BE2C (cell line): ENCODE results near the gene CDH13.

Experiments used
- DNase-seq: peaks from one replicate; pipeline ENCODE4 v3.0.0-alpha.2; 2020
- H3K27me3 ChIP-seq: fragments of 250-450 bp; sonication (Bioruptor Pico); 2 replicates; pipeline ENCODE4 v1.5.1; 2020; ENCODE audit warnings: mild to moderate bottlenecking
- H3K36me3 ChIP-seq: fragments of 250-450 bp; sonication (Bioruptor Pico); 2 replicates; pipeline ENCODE4 v1.5.1; 2020; ENCODE audit warnings: mild to moderate bottlenecking
- H3K4me1 ChIP-seq: fragments of 250-450 bp; sonication (Bioruptor Pico); 2 replicates; pipeline ENCODE4 v1.5.1; 2020
- H3K4me3 ChIP-seq: 2 replicates; pipeline ENCODE4 v1.5.1; 2011; ENCODE audit warnings: low read depth, low read length
- H3K9me3 ChIP-seq: fragments of 250-450 bp; sonication (Bioruptor Pico); 2 replicates; pipeline ENCODE4 v1.5.1; 2020
- TF ChIP-seq, protein P1 (sequence below): IDR thresholded peaks from 2 replicates; pipeline ENCODE4 v1.5.1; 2012; ENCODE audit warnings: mild to moderate bottlenecking, low read depth, low read length

Gene CDH13

DNA sequence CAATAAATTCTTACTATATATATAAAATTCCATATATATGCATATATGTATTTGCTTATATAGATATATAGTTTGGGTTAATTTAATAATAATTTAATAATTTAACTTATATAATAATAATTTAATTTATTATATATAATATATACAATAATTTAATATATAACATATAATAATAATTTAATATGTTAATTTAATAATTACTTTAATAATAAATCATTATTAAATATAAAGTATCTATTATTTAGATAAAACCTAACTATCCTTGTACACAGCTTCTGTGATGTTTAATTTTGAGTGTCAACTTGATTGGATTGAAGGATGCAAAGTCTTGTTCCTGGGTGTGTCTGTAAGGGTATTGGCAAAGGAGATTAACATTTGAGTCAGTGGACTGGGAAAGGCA, 40.6 kb upstream of the CDH13 start:
- H3K27me3 ChIP-seq = no peaks in the 10 kb centered on the region
- TF ChIP-seq, protein P1, sequence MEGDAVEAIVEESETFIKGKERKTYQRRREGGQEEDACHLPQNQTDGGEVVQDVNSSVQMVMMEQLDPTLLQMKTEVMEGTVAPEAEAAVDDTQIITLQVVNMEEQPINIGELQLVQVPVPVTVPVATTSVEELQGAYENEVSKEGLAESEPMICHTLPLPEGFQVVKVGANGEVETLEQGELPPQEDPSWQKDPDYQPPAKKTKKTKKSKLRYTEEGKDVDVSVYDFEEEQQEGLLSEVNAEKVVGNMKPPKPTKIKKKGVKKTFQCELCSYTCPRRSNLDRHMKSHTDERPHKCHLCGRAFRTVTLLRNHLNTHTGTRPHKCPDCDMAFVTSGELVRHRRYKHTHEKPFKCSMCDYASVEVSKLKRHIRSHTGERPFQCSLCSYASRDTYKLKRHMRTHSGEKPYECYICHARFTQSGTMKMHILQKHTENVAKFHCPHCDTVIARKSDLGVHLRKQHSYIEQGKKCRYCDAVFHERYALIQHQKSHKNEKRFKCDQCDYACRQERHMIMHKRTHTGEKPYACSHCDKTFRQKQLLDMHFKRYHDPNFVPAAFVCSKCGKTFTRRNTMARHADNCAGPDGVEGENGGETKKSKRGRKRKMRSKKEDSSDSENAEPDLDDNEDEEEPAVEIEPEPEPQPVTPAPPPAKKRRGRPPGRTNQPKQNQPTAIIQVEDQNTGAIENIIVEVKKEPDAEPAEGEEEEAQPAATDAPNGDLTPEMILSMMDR = no peak
- no peak for DNase-seq

DNA sequence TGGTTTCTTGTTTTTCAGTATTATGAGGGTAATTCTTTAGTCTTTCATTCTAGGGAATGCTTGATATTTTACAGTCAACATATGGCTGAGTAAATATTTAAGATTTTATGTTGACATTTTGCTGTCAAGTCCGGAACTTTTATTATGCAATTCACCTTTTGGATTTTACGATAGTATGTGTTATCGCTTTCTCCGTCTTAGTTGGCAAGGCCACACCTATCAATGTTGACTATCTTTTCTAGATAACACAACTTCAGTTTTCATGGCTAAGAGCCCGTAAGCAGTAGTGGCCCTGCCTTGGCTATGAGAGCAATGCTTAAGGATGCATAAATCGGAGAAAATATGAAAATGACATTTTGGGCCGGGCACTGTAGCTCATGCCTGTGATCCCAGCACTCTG, 39.5 kb upstream of the CDH13 start:
- no peak for DNase-seq
- Histone ChIP-seq H3K27me3 (no peaks in the 10 kb centered on the region), H3K36me3 (no peaks in the 10 kb centered on the region), H3K4me1 (no peaks in the 10 kb centered on the region), H3K9me3 (no peaks in the 10 kb centered on the region), H3K4me3 (no peak overlapping the region)
- TF ChIP-seq, protein P1 = no peak

More for the DNA sequence above, 40.6 kb upstream of the CDH13 start:
- Histone ChIP-seq H3K4me1 (no peaks in the 10 kb centered on the region), H3K4me3 (no peak overlapping the region), H3K36me3 (no peaks in the 10 kb centered on the region), H3K9me3 (no peaks in the 10 kb centered on the region)

DNA sequence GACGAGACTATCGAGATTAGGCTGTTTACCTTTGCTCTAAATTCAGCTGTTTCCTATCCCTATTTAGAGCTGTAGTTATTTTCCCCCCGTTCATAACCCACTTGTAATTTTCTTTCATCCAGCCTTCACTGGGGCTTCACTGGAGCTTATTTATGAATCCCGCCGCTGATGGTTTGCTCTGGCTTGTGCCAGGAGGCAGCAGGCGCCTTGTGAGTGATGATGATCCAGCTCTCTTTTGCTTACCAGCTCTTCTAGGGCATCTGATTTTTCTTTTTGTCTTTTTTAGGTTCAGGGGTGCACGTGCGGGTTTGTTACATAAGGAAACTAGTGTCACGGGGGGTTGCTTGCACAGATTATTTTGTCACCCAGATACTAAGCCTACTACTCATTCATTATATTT, 37.4 kb upstream of the CDH13 start:
- no peaks in the 10 kb centered on the region for H3K27me3 ChIP-seq
- no peak for DNase-seq
- H3K36me3 ChIP-seq = no peaks in the 10 kb centered on the region
- no peaks in the 10 kb centered on the region for H3K4me1 ChIP-seq
- H3K9me3 ChIP-seq = no peaks in the 10 kb centered on the region
- TF ChIP-seq, protein P1 = no peak
- no peak overlapping the region for H3K4me3 ChIP-seq

DNA sequence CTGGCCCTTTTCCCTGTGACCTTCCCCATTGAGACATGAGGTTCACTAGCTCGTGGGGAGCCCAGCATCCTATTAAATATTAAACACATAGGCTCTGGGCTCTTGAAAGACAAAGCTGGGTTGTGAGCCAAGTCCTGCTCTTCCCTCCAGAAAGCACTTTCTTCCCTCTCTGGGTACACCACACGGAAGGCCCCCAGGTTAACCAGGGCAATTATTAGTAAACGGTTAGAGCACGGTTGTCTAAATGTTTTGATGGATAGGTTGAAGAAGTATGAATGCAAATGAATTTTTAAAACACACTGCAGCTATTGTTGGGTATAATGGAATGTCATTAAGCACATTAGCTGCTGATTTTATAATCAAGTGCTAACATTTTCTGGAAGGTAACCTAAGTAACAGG, 32.7 kb upstream of the CDH13 start:
- no peak overlapping the region for H3K4me3 ChIP-seq
- TF ChIP-seq, protein P1 = no peak
- no peaks in the 10 kb centered on the region for H3K36me3 ChIP-seq
- H3K27me3 ChIP-seq = no peaks in the 10 kb centered on the region
- no peak for DNase-seq
- H3K9me3 ChIP-seq = no peaks in the 10 kb centered on the region
- H3K4me1 ChIP-seq = no peaks in the 10 kb centered on the region

DNA sequence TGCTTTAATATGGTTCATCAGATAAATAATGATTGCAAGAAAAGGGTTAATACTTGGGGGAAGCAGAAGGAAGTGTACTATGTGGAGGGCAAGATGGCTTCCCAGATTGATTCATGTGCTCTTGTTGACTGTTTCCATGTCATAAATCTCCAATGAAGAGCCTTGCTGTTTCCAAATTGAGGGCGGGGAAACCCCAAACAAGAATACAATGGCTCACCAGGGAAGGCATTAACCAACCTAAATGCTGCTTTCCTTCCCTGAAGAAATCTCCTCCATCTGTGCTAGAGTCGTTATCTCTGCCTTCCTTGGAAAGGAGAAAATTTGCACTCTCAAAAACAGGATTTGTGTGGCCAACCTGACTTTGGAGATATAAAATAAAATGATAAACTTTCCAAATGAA, 28.0 kb upstream of the CDH13 start:
- no peaks in the 10 kb centered on the region for H3K9me3 ChIP-seq
- no peak for DNase-seq
- H3K4me3 ChIP-seq = no peak overlapping the region
- no peaks in the 10 kb centered on the region for H3K27me3 ChIP-seq
- H3K36me3 ChIP-seq = no peaks in the 10 kb centered on the region
- H3K4me1 ChIP-seq = no peaks in the 10 kb centered on the region
- TF ChIP-seq, protein P1 = no peak

DNA sequence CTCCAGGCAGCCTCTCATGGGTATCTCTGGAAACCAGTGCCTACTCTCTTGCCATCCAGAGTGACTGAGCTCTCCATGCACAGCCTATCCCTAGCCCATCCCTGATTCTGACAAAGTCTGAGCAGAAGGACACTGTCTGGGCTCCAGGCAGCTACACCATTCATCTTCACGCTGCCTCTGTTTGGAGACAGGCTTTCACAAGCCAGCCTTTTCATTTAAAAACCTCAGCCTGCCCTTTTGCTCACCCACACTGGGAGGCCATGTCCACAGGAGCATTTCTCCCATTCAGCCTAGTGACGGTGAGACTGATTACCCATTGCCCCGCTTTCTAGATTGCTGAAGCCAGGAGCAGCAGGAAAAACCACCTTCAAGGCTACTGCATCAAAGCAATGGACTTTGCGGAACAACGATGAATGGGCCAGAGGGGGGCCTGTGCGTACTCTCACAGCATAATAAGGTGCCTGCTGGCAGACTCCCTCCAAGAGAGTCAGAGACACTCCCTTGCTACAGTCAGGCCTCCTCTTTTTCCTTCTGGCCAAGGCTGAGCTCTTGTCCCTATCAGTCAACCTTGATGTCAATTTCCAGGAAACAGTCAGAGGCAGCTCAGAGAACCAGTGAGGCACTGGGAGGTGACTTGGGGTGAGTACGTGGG, 24.7 kb upstream of the CDH13 start:
- DNase-seq = no peak
- Histone ChIP-seq H3K27me3 (no peaks in the 10 kb centered on the region), H3K36me3 (no peaks in the 10 kb centered on the region), H3K9me3 (no peaks in the 10 kb centered on the region), H3K4me3 (no peak overlapping the region), H3K4me1 (no peaks in the 10 kb centered on the region)
- TF ChIP-seq, protein P1 = no peak
